HepG2 (cell line): ENCODE results near the gene MEF2D. TPM values are rescaled to one million over a fixed set of nuclear protein-coding genes. Genes with fewer than 3 reads are reported as not detected.

Experiments
- ARID3A ChIP-seq: IDR thresholded peaks from 2 replicates; pipeline ENCODE4 v1.6.1; 2012; ENCODE audit warnings: low read depth, low read length, improper control_type of control experiment
- ARNT ChIP-seq: fragments of 450-650 bp; IDR thresholded peaks from 2 replicates; pipeline ENCODE4 v1.6.1; 2017
- CCAR2 ChIP-seq: fragments of 200-400 bp; formaldehyde crosslinking; optimal IDR thresholded peaks from 2 replicates; pipeline ENCODE3; 2018; ENCODE audit warnings: low read depth, mild to moderate bottlenecking, low read length, moderate library complexity
- CTCF ChIP-seq: sonication (generic); formaldehyde crosslinking; IDR thresholded peaks from 2 replicates; pipeline ENCODE4 v1.5.0; 2020; ENCODE audit warnings: mild to moderate bottlenecking, missing genetic modification reagents, moderate library complexity
- ELF1 ChIP-seq: sonication (generic); formaldehyde crosslinking; IDR thresholded peaks from 2 replicates; pipeline ENCODE4 v1.4.0; 2020; ENCODE audit warnings: missing genetic modification reagents
- GABPA ChIP-seq, 2 experiments: IDR thresholded peaks; 2 replicates each; pipeline ENCODE4 v1.6.1; 2011 to 2016; ENCODE audit warnings: low read depth in 2 of 2, low read length in 1 of 2, missing biosample characterization in 1 of 2, missing genetic modification characterization in 1 of 2
- HMGXB4 ChIP-seq, 2 experiments: sonication (generic) in 1 of 2; formaldehyde crosslinking in 1 of 2; IDR thresholded peaks; 2 replicates each; pipeline versions ENCODE4 v1.4.0 to v1.6.1; 2018 to 2020; ENCODE audit warnings: missing genetic modification reagents in 2 of 2, borderline replicate concordance in 1 of 2, low read depth in 1 of 2, mild to moderate bottlenecking in 1 of 2, missing biosample characterization in 1 of 2
- ISX ChIP-seq: sonication (generic); formaldehyde crosslinking; conservative IDR thresholded peaks from 2 replicates; pipeline ENCODE4 v1.5.0; 2020; ENCODE audit warnings: missing genetic modification reagents
- KDM2A ChIP-seq: sonication (generic); formaldehyde crosslinking; IDR thresholded peaks from 2 replicates; pipeline ENCODE4 v1.4.0; 2020; ENCODE audit warnings: low read depth, missing genetic modification reagents, borderline replicate concordance
- MYNN ChIP-seq: sonication (generic); formaldehyde crosslinking; IDR thresholded peaks from 2 replicates; pipeline ENCODE4 v1.4.0; 2020; ENCODE audit warnings: mild to moderate bottlenecking, low read depth, missing genetic modification reagents
- PCBP1 ChIP-seq: fragments of 200-400 bp; formaldehyde crosslinking; IDR thresholded peaks from 2 replicates; pipeline ENCODE4 v1.6.1; 2017; ENCODE audit warnings: mild to moderate bottlenecking, low read depth, low read length, borderline replicate concordance
- RXRB ChIP-seq: IDR thresholded peaks from 2 replicates; pipeline ENCODE4 v1.6.1; 2016; ENCODE audit warnings: borderline replicate concordance, missing genetic modification reagents, missing compliant biosample characterization
- SALL2 ChIP-seq: sonication (generic); formaldehyde crosslinking; IDR thresholded peaks from 2 replicates; pipeline ENCODE4 v1.8.1; 2023; ENCODE audit warnings: mild to moderate bottlenecking, missing genetic modification reagents, inconsistent platforms
- STAG1 ChIP-seq: sonication (generic); formaldehyde crosslinking; IDR thresholded peaks from 2 replicates; pipeline ENCODE4 v1.4.0; 2020; ENCODE audit warnings: missing genetic modification reagents
- THAP11 ChIP-seq: IDR thresholded peaks from 2 replicates; pipeline ENCODE4 v1.6.1; 2016; ENCODE audit warnings: missing biosample characterization, missing genetic modification reagents
- UBTF ChIP-seq: sonication (generic); formaldehyde crosslinking; IDR thresholded peaks from 2 replicates; pipeline ENCODE4 v1.4.0; 2020; ENCODE audit warnings: mild to moderate bottlenecking, missing genetic modification reagents
- XRCC5 ChIP-seq: fragments of 200-400 bp; formaldehyde crosslinking; optimal IDR thresholded peaks from 2 replicates; pipeline ENCODE3; 2017; ENCODE audit warnings: mild to moderate bottlenecking, low read length
- ZFX ChIP-seq: sonication (generic); formaldehyde crosslinking; IDR thresholded peaks from 2 replicates; pipeline ENCODE4 v1.4.0; 2020; ENCODE audit warnings: mild to moderate bottlenecking, low read depth, missing genetic modification reagents, moderate library complexity
- ZKSCAN5 ChIP-seq: sonication (generic); formaldehyde crosslinking; IDR thresholded peaks from 2 replicates; pipeline ENCODE4 v1.5.1; 2020; ENCODE audit warnings: mild to moderate bottlenecking, missing genetic modification reagents
- ZNF180 ChIP-seq: sonication (generic); formaldehyde crosslinking; IDR thresholded peaks from 2 replicates; pipeline ENCODE4 v1.4.0; 2020; ENCODE audit warnings: low read depth, missing genetic modification reagents, borderline replicate concordance
- ZNF24 ChIP-seq: fragments of 450-650 bp; IDR thresholded peaks from 2 replicates; pipeline ENCODE4 v1.6.1; 2017; ENCODE audit warnings: antibody characterized with exemption, mild to moderate bottlenecking
- ZNF75D ChIP-seq: sonication (generic); formaldehyde crosslinking; IDR thresholded peaks from 2 replicates; pipeline ENCODE4 v1.8.1; 2023; ENCODE audit warnings: missing genetic modification reagents, mild to moderate bottlenecking, borderline replicate concordance
- polyA plus RNA-seq, 8 experiments: library from polyadenylated mRNA; depleted of rRNA in 3 of 8; stranded (reverse) in 7 of 8; unstranded in 1 of 8; fragments of >200 nt; fragmentation: Illumina TruSeq in 4 of 8; extraction: Trizol in 4 of 8; gene quantifications; 2 replicates each; pipeline versions ENCODE4 v1.2.1 to v1.2.3, GENCODE V29; 2011 to 2016; ENCODE audit warnings: low read depth in 4 of 8, missing spikeins in 1 of 8, mixed read lengths in 1 of 8; ENCODE audit not compliant: insufficient read depth in 1 of 8
- total RNA-seq, 5 experiments: library from RNA; depleted of rRNA; stranded (reverse); fragments of >200 nt; fragmentation: Illumina TruSeq; extraction: Trizol; gene quantifications; 2 replicates each; pipeline ENCODE4 v1.2.3, GENCODE V29; 2016; ENCODE audit warnings: low read depth in 1 of 5

The MEF2D gene
- total and polyA plus RNA-seq, 2 of the 13 experiments (the other 11 are each of a cell fraction or from before 2014, with no cell fraction given) = 1.6 to 3.9 TPM

- TF ChIP-seq ZKSCAN5 (CRISPR knock-in tag) (peak; percentile 94), ZNF24 (peak; percentile 52; the same call in 1 of the 2 replicates), MYNN (CRISPR knock-in tag) (no peak), SALL2 (CRISPR knock-in tag) (peak; percentile 70; the same call in 1 of the 2 replicates), ISX (CRISPR knock-in tag) (no peak), STAG1 (CRISPR knock-in tag) (peak; percentile 96), THAP11 (peak; percentile 45; the same call in 1 of the 2 replicates), ZNF180 (CRISPR knock-in tag) (no peak), PCBP1 (no peak), XRCC5 (peak; percentile 72), KDM2A (CRISPR knock-in tag) (peak; percentile 85), ARID3A (0 out of 2 replicates have a peak, but pooled peaks have one; percentile 28), CTCF (peak; percentile 96), HMGXB4 (CRISPR knock-in tag; IDR thresholded peaks at IDR 0.05; ENCODE audit: borderline replicate concordance in 1 of 2, low read depth in 1 of 2) (peak in 1 of 2 experiments; percentile 73; a peak in 2 of 4 replicates), ZFX (CRISPR knock-in tag) (peak; percentile 29; the same call in 1 of the 2 replicates), UBTF (CRISPR knock-in tag) (peak; percentile 36; the same call in 1 of the 2 replicates), CCAR2 (no peak), ZNF75D (CRISPR knock-in tag) (no peak), RXRB (0 out of 2 replicates have a peak, but pooled peaks have one; percentile 12), GABPA (IDR thresholded peaks at IDR 0.05; ENCODE audit: low read depth, low read length) (no peak), GABPA (CRISPR knock-in tag; IDR thresholded peaks at IDR 0.05; ENCODE audit: low read depth) (peak; percentile 33), ELF1 (CRISPR knock-in tag) (peak; percentile 74), ARNT (no peak)
Measured at GRCh38 chr1:156445789-156446263, 54.7 kb downstream of the MEF2D start (continued).
